ENCODE measurements around the gene MINPP1.
"Not testable (repeated sequence)": the region's sequence is repeated elsewhere in the genome, so short reads cannot be mapped to it uniquely, and the experiment has no call there.

MINPP1 gene, protein sequence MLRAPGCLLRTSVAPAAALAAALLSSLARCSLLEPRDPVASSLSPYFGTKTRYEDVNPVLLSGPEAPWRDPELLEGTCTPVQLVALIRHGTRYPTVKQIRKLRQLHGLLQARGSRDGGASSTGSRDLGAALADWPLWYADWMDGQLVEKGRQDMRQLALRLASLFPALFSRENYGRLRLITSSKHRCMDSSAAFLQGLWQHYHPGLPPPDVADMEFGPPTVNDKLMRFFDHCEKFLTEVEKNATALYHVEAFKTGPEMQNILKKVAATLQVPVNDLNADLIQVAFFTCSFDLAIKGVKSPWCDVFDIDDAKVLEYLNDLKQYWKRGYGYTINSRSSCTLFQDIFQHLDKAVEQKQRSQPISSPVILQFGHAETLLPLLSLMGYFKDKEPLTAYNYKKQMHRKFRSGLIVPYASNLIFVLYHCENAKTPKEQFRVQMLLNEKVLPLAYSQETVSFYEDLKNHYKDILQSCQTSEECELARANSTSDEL

DNA sequence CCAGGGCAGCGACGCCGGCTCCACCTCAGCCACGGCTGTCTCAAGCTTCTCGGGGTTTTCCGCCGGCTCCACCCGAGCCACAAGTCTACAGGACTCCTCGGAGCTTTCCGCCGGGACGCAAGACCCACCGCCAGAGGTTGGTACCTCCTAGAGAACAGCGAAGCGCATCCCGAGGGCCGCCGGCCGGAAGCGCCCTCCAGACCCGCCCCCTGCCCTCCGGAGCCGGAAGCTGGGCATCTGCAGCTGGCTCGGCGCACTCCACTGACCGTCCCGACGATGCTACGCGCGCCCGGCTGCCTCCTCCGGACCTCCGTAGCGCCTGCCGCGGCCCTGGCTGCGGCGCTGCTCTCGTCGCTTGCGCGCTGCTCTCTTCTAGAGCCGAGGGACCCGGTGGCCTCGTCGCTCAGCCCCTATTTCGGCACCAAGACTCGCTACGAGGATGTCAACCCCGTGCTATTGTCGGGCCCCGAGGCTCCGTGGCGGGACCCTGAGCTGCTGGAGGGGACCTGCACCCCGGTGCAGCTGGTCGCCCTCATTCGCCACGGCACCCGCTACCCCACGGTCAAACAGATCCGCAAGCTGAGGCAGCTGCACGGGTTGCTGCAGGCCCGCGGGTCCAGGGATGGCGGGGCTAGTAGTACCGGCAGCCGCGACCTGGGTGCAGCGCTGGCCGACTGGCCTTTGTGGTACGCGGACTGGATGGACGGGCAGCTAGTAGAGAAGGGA lies at the start of gene MINPP1:
Gene MINPP1, plus strand, starts transcription at position 254 of the 726 bp plus-strand sequence. Its CDS starts 23 bp downstream, at position 277.
- DNase-seq: peak; percentile 84
- peak; percentile 97 for ATAC-seq
- peaks cover 41% of the 10 kb centered on the region for H3K4me1 Mint-ChIP-seq
- H3K36me3 Mint-ChIP-seq (ENCODE audit: low read depth): peaks cover 18% of the 10 kb centered on the region
- H3K27ac Mint-ChIP-seq: peak within 1 kb of the TSS; percentile 92
- peaks cover 8% of the 10 kb centered on the region for H3K27me3 Mint-ChIP-seq
- peak within 1 kb of the TSS; percentile 93 for H3K4me3 Mint-ChIP-seq
- no peaks in the 10 kb centered on the region for H3K9me3 Mint-ChIP-seq

- not testable (repeated sequence) for H3K27me3 Mint-ChIP-seq, H3K9me3 Mint-ChIP-seq
- ATAC-seq: peak; percentile 68
These were observed 48.0 kb upstream of the MINPP1 start for GRCh38 chr10:87456586-87457220.

GRCh38 chr10:87461751-87462150 lies 42.9 kb upstream of the MINPP1 start:
- H3K27me3 Mint-ChIP-seq; ATAC-seq; H3K36me3 Mint-ChIP-seq (ENCODE audit: low read depth); DNase-seq; H3K9me3 Mint-ChIP-seq; H3K27ac Mint-ChIP-seq; H3K4me1 Mint-ChIP-seq; H3K4me3 Mint-ChIP-seq: not testable (repeated sequence)

More at GRCh38 chr10:87456586-87457220, 48.0 kb upstream of the MINPP1 start:
- not testable (repeated sequence) for H3K36me3 Mint-ChIP-seq (ENCODE audit: low read depth); H3K4me1 Mint-ChIP-seq; H3K4me3 Mint-ChIP-seq; DNase-seq; H3K27ac Mint-ChIP-seq

- not testable (repeated sequence) for ATAC-seq; H3K27me3 Mint-ChIP-seq; H3K36me3 Mint-ChIP-seq (ENCODE audit: low read depth); H3K9me3 Mint-ChIP-seq; DNase-seq; H3K4me3 Mint-ChIP-seq; H3K27ac Mint-ChIP-seq; H3K4me1 Mint-ChIP-seq
These were observed 37.8 kb upstream of the MINPP1 start for GRCh38 chr10:87466849-87467248.

DNA sequence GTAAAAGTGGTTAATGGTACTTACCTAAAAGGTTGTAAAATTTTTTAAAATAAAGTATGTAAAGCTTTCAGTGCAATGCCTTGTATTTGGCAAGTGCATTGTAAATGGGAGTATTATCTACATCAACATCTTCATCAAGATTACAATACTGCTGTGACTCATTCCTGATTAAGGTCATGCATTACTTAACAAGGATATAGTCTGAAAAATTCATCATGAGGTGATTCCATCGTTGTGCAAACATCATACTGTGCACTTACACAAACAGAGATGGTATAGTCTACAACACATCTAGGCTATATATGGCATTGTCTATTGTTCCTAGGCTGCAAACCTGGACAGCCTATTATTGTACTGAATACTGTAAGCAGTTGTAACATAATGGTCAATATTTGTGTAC lies 16.0 kb upstream of the MINPP1 start:
- H3K36me3 Mint-ChIP-seq (ENCODE audit: low read depth); H3K4me1 Mint-ChIP-seq; DNase-seq; ATAC-seq; H3K27ac Mint-ChIP-seq; H3K9me3 Mint-ChIP-seq; H3K4me3 Mint-ChIP-seq; H3K27me3 Mint-ChIP-seq: not testable (repeated sequence)

DNA sequence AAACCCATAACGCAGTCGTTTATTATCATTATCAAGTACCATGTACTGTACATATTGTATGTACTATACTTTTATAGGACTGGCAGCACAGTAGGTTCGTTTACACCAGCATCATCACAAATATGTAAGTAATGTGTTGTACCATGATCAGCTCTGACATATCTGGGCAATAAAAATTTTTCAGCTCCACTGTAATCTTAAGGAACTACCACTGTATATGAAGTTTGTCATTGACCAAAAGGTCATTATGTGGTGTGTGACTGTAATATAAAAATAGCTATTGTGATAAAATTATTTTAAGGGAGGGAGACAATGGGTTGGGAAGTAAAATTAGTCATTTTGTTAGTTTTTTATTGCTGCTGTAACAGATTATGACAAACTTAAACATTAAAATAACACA lies 14.4 kb upstream of the MINPP1 start:
- not testable (repeated sequence) for H3K36me3 Mint-ChIP-seq (ENCODE audit: low read depth); H3K27ac Mint-ChIP-seq; ATAC-seq; H3K27me3 Mint-ChIP-seq; DNase-seq; H3K4me3 Mint-ChIP-seq; H3K4me1 Mint-ChIP-seq; H3K9me3 Mint-ChIP-seq

DNA sequence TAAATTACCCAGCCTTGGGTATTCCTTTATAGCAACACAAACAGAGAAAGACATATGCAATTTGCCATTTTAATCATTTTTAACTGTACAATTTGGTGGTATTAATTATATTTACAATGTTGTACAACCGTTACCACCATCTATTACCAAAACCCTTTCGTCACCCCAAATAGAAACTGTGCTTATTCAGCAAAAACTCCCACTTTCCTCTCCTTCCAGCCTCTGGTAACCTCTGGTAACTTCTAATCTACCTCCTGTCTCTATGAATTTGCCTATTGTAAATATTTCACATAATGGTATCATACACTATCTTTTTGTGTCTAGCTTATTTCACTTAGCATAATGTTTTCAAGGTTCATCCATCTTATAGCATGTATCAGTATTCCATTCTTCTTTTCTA lies 12.2 kb upstream of the MINPP1 start:
- H3K27me3 Mint-ChIP-seq; H3K27ac Mint-ChIP-seq; H3K4me1 Mint-ChIP-seq; DNase-seq; H3K9me3 Mint-ChIP-seq; H3K36me3 Mint-ChIP-seq (ENCODE audit: low read depth); ATAC-seq; H3K4me3 Mint-ChIP-seq: not testable (repeated sequence)

DNA sequence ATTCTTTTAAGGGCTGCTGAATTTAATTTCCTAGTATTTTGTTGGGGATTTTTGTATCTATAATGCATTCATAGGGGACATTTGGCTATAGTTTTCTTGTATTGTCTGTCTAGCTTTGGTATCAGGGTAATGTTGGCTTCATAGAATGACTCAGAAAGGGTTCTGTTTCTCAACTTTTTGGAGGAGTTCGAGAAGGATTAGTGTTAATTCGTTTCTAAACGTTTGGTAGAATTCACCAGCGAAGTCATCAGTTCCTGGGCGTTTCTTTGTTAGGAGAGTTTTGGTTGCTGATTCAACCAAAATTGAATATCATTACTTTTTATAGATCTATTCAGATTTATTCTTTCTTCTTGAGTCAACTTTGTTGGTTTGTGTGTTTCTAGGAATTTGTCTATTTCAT lies 9.2 kb upstream of the MINPP1 start:
- H3K4me3 Mint-ChIP-seq; H3K27ac Mint-ChIP-seq; H3K9me3 Mint-ChIP-seq; H3K27me3 Mint-ChIP-seq; H3K4me1 Mint-ChIP-seq; DNase-seq; H3K36me3 Mint-ChIP-seq (ENCODE audit: low read depth); ATAC-seq: not testable (repeated sequence)

GRCh38 chr10:87497386-87497785 lies 7.3 kb upstream of the MINPP1 start:
- not testable (repeated sequence) for H3K36me3 Mint-ChIP-seq (ENCODE audit: low read depth); H3K4me3 Mint-ChIP-seq; H3K4me1 Mint-ChIP-seq; DNase-seq; ATAC-seq; H3K9me3 Mint-ChIP-seq; H3K27ac Mint-ChIP-seq
- peaks cover 14% of the 10 kb centered on the region for H3K27me3 Mint-ChIP-seq

- H3K9me3 Mint-ChIP-seq, DNase-seq: not testable (repeated sequence)
These were observed 6.4 kb upstream of the MINPP1 start for GRCh38 chr10:87498106-87498789.

DNA sequence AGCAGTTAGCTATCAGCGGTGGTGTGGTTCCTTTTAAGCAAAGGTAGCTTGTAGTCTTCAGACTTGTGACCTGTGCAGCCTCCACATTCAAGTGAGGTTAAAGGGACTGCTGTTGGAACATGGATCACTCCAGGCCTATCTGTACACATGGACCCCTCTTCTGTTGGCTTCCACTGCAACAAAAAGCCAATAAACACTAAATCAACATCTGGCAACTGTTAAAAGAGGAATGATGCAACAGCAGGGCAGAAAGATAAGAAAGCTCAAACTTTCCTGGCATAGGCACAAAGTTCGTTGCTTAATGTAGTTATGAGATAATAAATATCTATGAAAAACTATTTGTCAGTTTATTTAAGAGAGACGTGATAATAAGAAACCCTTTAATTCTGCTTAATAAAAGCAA lies 4.0 kb upstream of the MINPP1 start:
- DNase-seq: no peak
- Mint-ChIP-seq H3K4me1 (peaks cover 15% of the 10 kb centered on the region), H3K4me3 (no peak overlapping the region), H3K27me3 (peaks cover 14% of the 10 kb centered on the region), H3K27ac (no peak overlapping the region), H3K9me3 (no peaks in the 10 kb centered on the region), H3K36me3 (ENCODE audit: low read depth) (no peaks in the 10 kb centered on the region)
- no peak for ATAC-seq

More at GRCh38 chr10:87498106-87498789, 6.4 kb upstream of the MINPP1 start:
- not testable (repeated sequence) for H3K27ac Mint-ChIP-seq; H3K4me3 Mint-ChIP-seq; H3K36me3 Mint-ChIP-seq (ENCODE audit: low read depth); ATAC-seq; H3K4me1 Mint-ChIP-seq
- peaks cover 15% of the 10 kb centered on the region for H3K27me3 Mint-ChIP-seq

DNA sequence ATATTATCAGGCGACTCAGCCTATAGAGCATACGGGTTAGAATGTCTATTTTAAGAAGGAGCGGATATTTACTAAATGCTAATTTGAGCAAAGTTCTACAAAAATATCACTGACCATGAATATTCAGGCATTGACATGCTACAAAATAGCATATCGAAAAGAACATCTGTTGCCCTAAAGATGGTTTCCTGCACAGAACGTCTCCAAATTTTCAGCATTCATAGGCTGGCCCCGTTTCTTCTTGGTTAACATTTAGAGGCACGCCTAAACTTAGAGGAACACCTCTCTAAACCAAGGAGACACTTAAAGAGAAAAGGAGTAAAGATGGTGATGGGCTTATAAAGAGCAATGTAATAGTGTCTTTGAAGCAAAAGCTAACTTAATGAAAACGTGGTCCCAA lies 1.3 kb upstream of the MINPP1 start:
- no peak overlapping the region for H3K27ac Mint-ChIP-seq
- no peaks in the 10 kb centered on the region for H3K9me3 Mint-ChIP-seq
- peaks cover 33% of the 10 kb centered on the region for H3K4me1 Mint-ChIP-seq
- H3K4me3 Mint-ChIP-seq: peak overlapping the region; percentile 93
- peaks cover 7% of the 10 kb centered on the region for H3K36me3 Mint-ChIP-seq (ENCODE audit: low read depth)
- ATAC-seq (no peak), DNase-seq (no peak)
- peaks cover 8% of the 10 kb centered on the region for H3K27me3 Mint-ChIP-seq

DNA sequence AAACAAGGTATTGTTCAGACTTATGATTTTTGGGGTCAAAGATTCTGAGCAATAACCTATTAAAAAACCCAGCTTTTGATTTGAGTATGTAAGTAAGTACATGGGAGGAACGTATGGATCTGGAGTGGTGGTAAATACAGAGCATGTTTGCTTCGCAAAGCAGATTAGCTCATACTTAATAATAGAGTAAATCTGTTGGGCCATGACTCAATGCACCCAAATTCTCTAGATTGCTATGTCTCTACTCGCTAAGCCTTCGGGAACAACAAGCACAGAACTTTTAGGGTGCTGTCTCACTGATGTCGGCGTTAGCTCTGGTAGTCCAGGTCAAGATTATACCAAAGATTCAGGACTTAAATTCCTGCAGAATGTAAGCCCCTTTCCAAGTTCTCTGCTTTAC lies 807 bp upstream of the MINPP1 start:
- Mint-ChIP-seq H3K27ac (peak overlapping the region; percentile 92), H3K4me1 (peaks cover 38% of the 10 kb centered on the region), H3K4me3 (peak overlapping the region; percentile 93), H3K36me3 (ENCODE audit: low read depth) (peaks cover 11% of the 10 kb centered on the region), H3K9me3 (no peaks in the 10 kb centered on the region), H3K27me3 (peaks cover 8% of the 10 kb centered on the region)
- ATAC-seq (no peak), DNase-seq (no peak)

DNA sequence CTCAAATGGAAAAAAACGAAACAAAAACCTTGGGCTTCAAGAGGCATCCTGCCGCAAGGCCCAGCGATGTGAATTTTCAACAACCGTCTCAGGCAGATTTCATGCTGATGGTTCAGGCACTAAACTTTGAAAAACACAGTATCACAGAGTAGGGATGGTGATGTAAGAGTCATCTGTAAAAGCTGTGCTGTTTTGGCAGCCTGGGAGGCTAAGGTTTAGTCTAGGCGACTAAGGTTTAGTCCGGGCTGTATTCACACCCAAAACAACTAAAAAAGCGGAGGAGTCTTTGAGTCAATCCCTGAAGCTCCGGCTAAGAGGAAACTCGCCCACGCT lies 420 bp upstream of the MINPP1 start:
- ATAC-seq (no peak), DNase-seq (no peak)
- Mint-ChIP-seq H3K36me3 (ENCODE audit: low read depth) (peaks cover 14% of the 10 kb centered on the region), H3K27ac (peak overlapping the region; percentile 92), H3K9me3 (no peaks in the 10 kb centered on the region), H3K27me3 (peaks cover 8% of the 10 kb centered on the region), H3K4me3 (peak overlapping the region; percentile 93), H3K4me1 (peaks cover 38% of the 10 kb centered on the region)
